GM12875 (cell line): ENCODE results near the gene TTC39C.

Source experiments
- H3K4me3 ChIP-seq: one replicate; pipeline ENCODE4 v1.5.1; 2011; ENCODE audit warnings: low read depth, low read length, control low read depth
- TF ChIP-seq, protein P1 (sequence below): IDR thresholded peaks from 2 replicates; pipeline ENCODE4 v1.5.1; 2011; ENCODE audit warnings: low read depth, mild to moderate bottlenecking, control low read depth, inconsistent platforms, low read length, moderate library complexity, borderline replicate concordance; ENCODE audit not compliant: insufficient read depth

TTC39C gene

DNA sequence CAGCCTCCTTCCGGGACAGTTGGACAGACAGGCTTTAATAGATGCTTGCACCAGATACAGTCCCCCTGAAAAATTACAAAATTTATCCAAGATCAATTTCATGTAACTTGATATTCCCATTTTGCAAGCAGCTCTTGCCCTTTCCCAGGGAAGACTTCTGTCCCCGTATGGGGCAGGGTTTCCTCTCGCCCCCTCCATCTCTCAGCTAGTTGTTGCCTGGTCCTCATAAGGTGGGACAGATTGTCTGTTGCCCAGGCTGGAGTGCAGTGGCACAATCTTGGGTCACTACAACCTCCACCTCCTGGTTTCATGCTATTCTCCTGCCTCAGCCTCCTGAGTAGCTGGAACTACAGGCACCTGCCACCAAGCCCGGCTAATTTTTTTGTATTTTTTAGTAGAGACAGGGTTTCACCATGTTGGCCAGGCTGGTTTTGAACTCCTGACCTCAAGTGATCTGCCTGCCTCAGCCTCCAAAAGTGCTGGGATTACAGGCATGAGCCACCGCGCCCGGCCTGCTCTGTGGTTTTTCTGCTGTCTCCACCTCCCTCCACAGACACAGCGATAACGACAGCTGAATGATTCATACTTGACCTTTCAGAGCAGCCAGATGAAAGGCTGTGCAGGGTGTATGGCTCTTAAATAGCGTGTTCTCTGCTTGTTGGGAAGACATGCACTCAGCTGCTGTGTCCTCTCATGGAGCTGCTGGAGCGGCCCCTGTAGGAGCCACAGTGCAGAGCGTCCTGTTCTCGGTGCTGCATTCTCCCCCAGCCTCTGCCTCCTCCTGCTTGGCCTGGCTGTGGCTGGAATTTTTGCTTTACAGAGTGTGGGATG, 61.4 kb downstream of the TTC39C start:
- no peak overlapping the region for H3K4me3 ChIP-seq
- TF ChIP-seq, protein P1, sequence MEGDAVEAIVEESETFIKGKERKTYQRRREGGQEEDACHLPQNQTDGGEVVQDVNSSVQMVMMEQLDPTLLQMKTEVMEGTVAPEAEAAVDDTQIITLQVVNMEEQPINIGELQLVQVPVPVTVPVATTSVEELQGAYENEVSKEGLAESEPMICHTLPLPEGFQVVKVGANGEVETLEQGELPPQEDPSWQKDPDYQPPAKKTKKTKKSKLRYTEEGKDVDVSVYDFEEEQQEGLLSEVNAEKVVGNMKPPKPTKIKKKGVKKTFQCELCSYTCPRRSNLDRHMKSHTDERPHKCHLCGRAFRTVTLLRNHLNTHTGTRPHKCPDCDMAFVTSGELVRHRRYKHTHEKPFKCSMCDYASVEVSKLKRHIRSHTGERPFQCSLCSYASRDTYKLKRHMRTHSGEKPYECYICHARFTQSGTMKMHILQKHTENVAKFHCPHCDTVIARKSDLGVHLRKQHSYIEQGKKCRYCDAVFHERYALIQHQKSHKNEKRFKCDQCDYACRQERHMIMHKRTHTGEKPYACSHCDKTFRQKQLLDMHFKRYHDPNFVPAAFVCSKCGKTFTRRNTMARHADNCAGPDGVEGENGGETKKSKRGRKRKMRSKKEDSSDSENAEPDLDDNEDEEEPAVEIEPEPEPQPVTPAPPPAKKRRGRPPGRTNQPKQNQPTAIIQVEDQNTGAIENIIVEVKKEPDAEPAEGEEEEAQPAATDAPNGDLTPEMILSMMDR, result peak; percentile 36; the same call in 1 of the 2 replicates

DNA sequence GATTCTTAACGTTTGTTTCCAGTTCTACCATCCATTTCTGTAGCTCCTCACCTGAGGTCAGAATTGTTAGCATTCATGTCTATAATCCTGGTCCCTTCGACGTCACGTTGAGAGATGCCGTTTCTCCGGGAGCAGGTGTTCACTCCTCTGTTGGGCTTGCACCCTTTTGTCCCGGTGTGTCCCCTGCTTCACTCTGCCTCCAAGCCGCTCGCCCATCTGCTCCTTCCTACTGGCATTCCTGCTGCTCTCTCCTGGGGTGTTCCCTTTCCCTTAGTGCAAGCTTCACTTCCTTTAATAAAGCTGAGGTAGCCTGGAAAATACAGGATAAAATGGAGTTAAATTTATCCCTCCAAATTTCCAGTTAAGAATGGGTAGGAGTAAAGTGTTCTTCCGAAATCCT, 62.4 kb downstream of the TTC39C start:
- H3K4me3 ChIP-seq, result no peak overlapping the region

DNA sequence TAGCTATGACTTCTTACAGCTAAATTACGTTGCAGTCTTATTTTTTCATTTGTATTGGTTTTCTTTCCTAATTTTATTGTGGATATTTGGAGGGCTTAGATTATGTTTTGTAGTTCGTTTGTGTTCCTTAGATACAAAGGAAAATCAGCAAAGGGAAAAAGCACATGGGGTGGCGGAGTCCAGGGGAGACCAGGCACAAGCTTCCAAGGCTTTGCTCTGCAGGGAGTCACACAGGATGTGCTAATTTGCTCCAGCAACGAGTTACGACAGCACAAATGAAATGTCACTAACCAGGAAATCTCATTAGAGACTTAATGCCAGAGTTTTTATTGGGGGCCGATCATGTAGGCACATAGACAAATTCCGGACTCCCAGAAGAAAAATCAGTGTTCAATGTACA, 63.8 kb downstream of the TTC39C start:
- H3K4me3 ChIP-seq, result no peak overlapping the region
- TF ChIP-seq, protein P1, result no peak

More for the DNA sequence above, 62.4 kb downstream of the TTC39C start:
- TF ChIP-seq, protein P1, result no peak

DNA sequence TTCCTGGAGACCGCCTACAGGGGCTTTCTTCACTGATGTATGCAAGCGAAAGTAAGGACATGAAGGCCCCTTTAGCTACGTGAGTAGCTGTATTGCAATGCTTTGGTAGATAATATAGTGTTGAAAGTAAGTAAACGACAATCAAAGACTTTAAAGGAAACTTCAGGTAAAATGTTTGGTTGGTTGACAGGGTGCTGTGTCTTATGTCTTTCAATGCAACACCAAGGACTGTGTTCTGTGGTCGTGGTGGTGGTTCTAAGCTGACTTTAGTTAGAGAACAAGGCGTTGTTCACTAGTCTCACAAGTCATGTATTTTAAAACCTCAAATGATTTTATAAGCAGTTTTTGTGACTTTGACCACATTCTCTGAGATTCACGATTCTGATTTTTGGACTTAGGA, 66.3 kb downstream of the TTC39C start:
- TF ChIP-seq, protein P1, result no peak

DNA sequence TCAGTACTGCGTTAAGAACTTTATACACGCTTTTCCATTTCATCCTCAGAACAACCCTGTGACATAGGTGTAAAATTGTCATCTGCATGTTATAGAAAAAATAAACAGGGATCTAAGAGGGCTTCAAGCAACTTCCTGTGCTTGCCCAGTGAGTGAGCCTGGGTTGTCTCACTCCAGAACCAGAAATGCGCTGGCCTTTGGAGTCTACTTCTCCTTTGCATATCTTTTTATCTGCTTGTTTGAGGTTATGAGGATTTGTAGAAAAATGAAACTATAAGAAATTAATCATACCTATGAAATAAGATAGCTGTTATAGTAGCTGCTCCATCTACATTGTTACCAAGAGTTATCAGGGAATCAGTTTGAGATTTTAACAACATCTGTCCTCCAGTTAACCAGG, 69.0 kb downstream of the TTC39C start:
- no peak overlapping the region for H3K4me3 ChIP-seq
- TF ChIP-seq, protein P1, result no peak

More for the DNA sequence above, 66.3 kb downstream of the TTC39C start:
- no peak overlapping the region for H3K4me3 ChIP-seq

DNA sequence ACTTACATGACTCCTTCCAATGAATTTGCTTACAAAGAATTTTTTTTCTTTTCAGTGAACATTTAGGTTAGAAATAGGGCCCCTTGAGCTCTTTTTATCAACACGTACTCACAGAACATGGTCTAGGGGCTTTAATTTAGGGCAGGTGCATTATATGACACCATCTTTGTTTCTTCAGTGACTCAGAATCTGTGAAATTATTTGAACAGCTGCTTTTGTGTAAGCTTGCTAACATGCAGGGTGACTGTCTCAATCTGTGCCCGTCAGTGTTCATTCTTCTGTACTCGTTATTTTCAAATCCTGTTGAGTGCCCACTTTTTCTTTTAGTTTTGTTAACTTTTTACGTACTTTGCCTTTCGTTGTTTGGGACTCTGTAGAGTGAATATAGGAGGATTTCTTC, 71.5 kb downstream of the TTC39C start:
- no peak overlapping the region for H3K4me3 ChIP-seq
- TF ChIP-seq, protein P1, result no peak

DNA sequence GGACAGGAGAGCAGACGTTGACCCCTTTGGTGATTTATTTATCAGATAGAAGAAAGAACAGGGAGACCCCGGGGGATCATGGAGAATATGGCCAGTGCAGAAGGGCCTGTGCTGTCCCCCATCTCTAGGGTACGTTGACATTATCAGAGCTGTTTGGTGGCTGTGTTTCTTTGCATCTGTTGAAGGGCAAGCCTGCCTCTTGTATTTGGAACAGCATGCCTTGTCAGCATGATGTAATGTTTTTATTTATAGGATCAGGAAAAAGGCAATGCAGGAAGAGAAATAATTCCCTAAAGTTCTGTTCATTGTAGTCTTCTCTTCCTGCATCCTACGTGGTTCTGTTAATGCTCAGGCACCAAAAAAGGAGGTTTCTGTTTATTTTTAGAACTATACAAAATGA, 74.5 kb downstream of the TTC39C start:
- TF ChIP-seq, protein P1, result no peak
- H3K4me3 ChIP-seq, result no peak overlapping the region
